ENCODE measurements around the gene TXNRD1. TPM values are rescaled to one million over a fixed set of nuclear protein-coding genes. Genes with fewer than 3 reads are reported as not detected.

The TXNRD1 gene
- total RNA-seq, 1 experiment from 2014 or later: 327 TPM

DNA sequence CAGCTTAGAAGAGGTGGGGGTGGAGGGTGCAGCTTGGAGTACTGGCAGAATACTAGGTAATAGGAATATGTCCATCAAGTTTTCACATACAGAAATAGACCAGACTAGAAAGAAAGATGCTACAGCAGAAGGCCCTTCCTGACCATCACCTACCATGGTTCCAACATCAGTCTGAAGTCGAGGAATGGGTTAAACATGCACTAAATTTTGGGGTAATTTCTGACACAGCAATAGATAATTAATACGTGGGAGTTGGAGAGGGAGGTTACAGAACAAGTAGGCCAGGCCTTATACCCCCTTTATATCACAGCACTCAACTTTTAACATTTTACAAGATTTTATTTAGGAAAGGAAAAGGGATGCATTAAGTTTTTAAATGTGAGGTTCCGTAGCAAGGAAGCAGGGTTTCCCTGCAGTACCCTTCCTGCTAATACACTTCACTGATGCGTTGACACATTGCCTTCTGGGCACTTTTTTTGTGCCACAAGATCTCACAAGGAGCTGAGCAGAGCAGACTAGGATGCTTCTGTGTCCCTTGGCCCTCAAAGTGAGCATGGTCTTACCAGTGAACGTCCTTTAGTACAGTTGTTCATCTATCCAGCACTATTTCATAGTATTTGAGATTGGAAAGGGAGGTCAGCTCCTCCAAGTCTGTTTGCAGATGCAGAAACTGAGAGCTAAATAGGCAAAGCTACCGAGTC, 138.7 kb downstream of the TXNRD1 start:
- peaks cover 16 to 40% of the 10 kb centered on the region in 2 experiments for H3K36me3 ChIP-seq (ENCODE audit: control insufficient read depth in 1 of 2, insufficient read depth in 2 of 2, low read length in 2 of 2)
- no peaks in the 10 kb centered on the region for H3K27me3 ChIP-seq (ENCODE audit: insufficient read depth, low read length)
- no TSS peak for BruUV-seq (replicated peaks)
- H3K4me1 ChIP-seq (ENCODE audit: control insufficient read depth in 1 of 2, insufficient read depth in 2 of 2, low read length in 2 of 2): no peaks in the 10 kb centered on the region
- no peak overlapping the region for H3K4me3 ChIP-seq (replicated peaks in 1 of 2; ENCODE audit: low read depth in 1 of 2, low read length in 2 of 2)
- CTCF ChIA-PET: interaction anchor here (0.9 kb wide), 1 partner anchor 12 kb away, joined by 3 read pairs; no protein-coding TSS in a partner anchor
- TF ChIP-seq, protein P1, sequence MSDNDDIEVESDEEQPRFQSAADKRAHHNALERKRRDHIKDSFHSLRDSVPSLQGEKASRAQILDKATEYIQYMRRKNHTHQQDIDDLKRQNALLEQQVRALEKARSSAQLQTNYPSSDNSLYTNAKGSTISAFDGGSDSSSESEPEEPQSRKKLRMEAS (IDR thresholded peaks at IDR 0.05): no peak
- TF ChIP-seq POLR2AphosphoS5 (IDR thresholded peaks at IDR 0.05; ENCODE audit: low read depth, low read length) (peak; percentile 52), FOSL1 (IDR thresholded peaks at IDR 0.05; ENCODE audit: low read depth) (no peak)
- no peak overlapping the region for H3K4me2 ChIP-seq (ENCODE audit: low read length)
- no peaks in the 10 kb centered on the region for H3K9me2 ChIP-seq (ENCODE audit: insufficient read depth)
- ATAC-seq (no peak), DNase-seq (ENCODE audit: low read depth, low spot score) (no peak)
- H3K79me2 ChIP-seq (ENCODE audit: insufficient read depth, low read length): peaks cover 25% of the 10 kb centered on the region
- no peaks in the 10 kb centered on the region for H3K9me3 ChIP-seq (ENCODE audit: control insufficient read depth in 1 of 2, insufficient read depth in 1 of 2, low read depth in 1 of 2, low read length in 2 of 2)
- intact Hi-C loops (cut with micrococcal nuclease): no loop called here
- RAD21 ChIA-PET (ENCODE audit: low non-redundant PET in 1 of 2, low total read pairs in 2 of 2, uncharacterized antibody in 2 of 2, unreplicated experiment in 2 of 2): no interaction called here
- H2AFZ ChIP-seq (ENCODE audit: low read depth, low read length, poor library complexity, severe bottlenecking): no peak overlapping the region
- no peak overlapping the region for H3K27ac ChIP-seq (ENCODE audit: low read depth, low read length)
- no peak overlapping the region for H3K9ac ChIP-seq (ENCODE audit: low read length)
- POLR2A ChIA-PET: no interaction called here
- peaks cover 15% of the 10 kb centered on the region; the same call in 1 of the 2 replicates for H4K20me1 ChIP-seq (ENCODE audit: insufficient read depth)

- intact Hi-C loops (cut with micrococcal nuclease): no loop called here
- H3K27me3 ChIP-seq (ENCODE audit: insufficient read depth, low read length): no peaks in the 10 kb centered on the region
- peaks cover 10% of the 10 kb centered on the region; the same call in 1 of the 2 replicates for H4K20me1 ChIP-seq (ENCODE audit: insufficient read depth)
- no peaks in the 10 kb centered on the region for H3K9me3 ChIP-seq (ENCODE audit: control insufficient read depth in 1 of 2, insufficient read depth in 1 of 2, low read depth in 1 of 2, low read length in 2 of 2)
- H3K9ac ChIP-seq (ENCODE audit: low read length): no peak overlapping the region
- CTCF ChIA-PET: no interaction called here
- H3K9me2 ChIP-seq (ENCODE audit: insufficient read depth): no peaks in the 10 kb centered on the region
- no peak for ATAC-seq
- peaks cover 10 to 35% of the 10 kb centered on the region in 2 experiments; a peak in 3 of 4 replicates for H3K36me3 ChIP-seq (ENCODE audit: control insufficient read depth in 1 of 2, insufficient read depth in 2 of 2, low read length in 2 of 2)
- no peak overlapping the region for H3K4me2 ChIP-seq (ENCODE audit: low read length)
- no peak overlapping the region for H2AFZ ChIP-seq (ENCODE audit: low read depth, low read length, poor library complexity, severe bottlenecking)
- RAD21 ChIA-PET (ENCODE audit: low non-redundant PET in 1 of 2, low total read pairs in 2 of 2, uncharacterized antibody in 2 of 2, unreplicated experiment in 2 of 2): no interaction called here
- POLR2A ChIA-PET: no interaction called here
- H3K4me3 ChIP-seq (replicated peaks in 1 of 2; ENCODE audit: low read depth in 1 of 2, low read length in 2 of 2): no peak overlapping the region
- no TSS peak for BruUV-seq (replicated peaks)
- no peaks in the 10 kb centered on the region for H3K4me1 ChIP-seq (ENCODE audit: control insufficient read depth in 1 of 2, insufficient read depth in 2 of 2, low read length in 2 of 2)
- peak; percentile 16; the same call in 1 of the 2 replicates for TF ChIP-seq JUND (IDR thresholded peaks at IDR 0.05)
- TF ChIP-seq REST (IDR thresholded peaks at IDR 0.05; ENCODE audit: low read depth): no peak
- TF ChIP-seq CBX3 (IDR thresholded peaks at IDR 0.05; ENCODE audit: low read depth): peak; percentile 21; the same call in 1 of the 2 replicates
- TF ChIP-seq SIN3A (IDR thresholded peaks at IDR 0.05; ENCODE audit: low read depth): 0 out of 2 replicates have a peak, but pooled peaks have one; percentile 27
- H3K79me2 ChIP-seq (ENCODE audit: insufficient read depth, low read length): peaks cover 18% of the 10 kb centered on the region
- H3K27ac ChIP-seq (ENCODE audit: low read depth, low read length): no peak overlapping the region
- no peak for DNase-seq (ENCODE audit: low read depth, low spot score)
These were observed 139.4 kb downstream of the TXNRD1 start for GRCh38 chr12:104354868-104355570.
